Stimulated activated naive B cell treated with anti-CD40 and anti-IgM and Interleukin-4, amounts not matched to agents 10 μg/mL and 1 μg/mL and 100 μg/mL, for 72 hours (primary cell): Measurements from ENCODE around the gene ZNF747.

Experiments
- ATAC-seq, 2 donors: fragments of 150-1000 bp; cut with Tn5 transposase; replicated peaks; 2 replicates each; pipeline ENCODE4 v1.10.0; 2021; ENCODE audit warnings: moderate library complexity in 1 of 2
- DNase-seq: peaks from one replicate; pipeline ENCODE4 v3.0.0; 2021
- H3K27ac Mint-ChIP-seq: one replicate; pipeline ENCODE4 v1.8.0; 2022; ENCODE audit warnings: mild to moderate bottlenecking, mixed read lengths
- H3K27me3 Mint-ChIP-seq, 2 donors: one replicate each; pipeline ENCODE4 v1.8.0; 2022; ENCODE audit warnings: mixed read lengths in 2 of 2
- H3K36me3 Mint-ChIP-seq, 2 donors: one replicate each; pipeline ENCODE4 v1.8.0; 2022; ENCODE audit warnings: mixed read lengths in 2 of 2, mild to moderate bottlenecking in 1 of 2
- H3K4me1 Mint-ChIP-seq, 2 donors: one replicate each; pipeline ENCODE4 v1.8.0; 2022; ENCODE audit warnings: mixed read lengths in 2 of 2, mild to moderate bottlenecking in 1 of 2
- H3K4me3 Mint-ChIP-seq, 2 donors: one replicate each; pipeline ENCODE4 v1.8.0; 2022; ENCODE audit warnings: mild to moderate bottlenecking in 2 of 2, mixed read lengths in 2 of 2, moderate library complexity in 1 of 2
- H3K9me3 Mint-ChIP-seq, 2 donors: one replicate each; pipeline ENCODE4 v1.8.0; 2022; ENCODE audit warnings: mixed read lengths in 2 of 2, mild to moderate bottlenecking in 1 of 2

The ZNF747 gene

GRCh38 chr16:30493941-30494488 lies 40.6 kb downstream of the ZNF747 start:
- Mint-ChIP-seq H3K27me3 (no peaks in the 10 kb centered on the region), H3K36me3 (peaks cover 51 to 57% of the 10 kb centered on the region in 2 donors), H3K4me3 (no peak overlapping the region), H3K4me1 (peaks cover 10 to 12% of the 10 kb centered on the region in 2 donors), H3K27ac (no peak overlapping the region), H3K9me3 (no peaks in the 10 kb centered on the region)
- DNase-seq (no peak), ATAC-seq (no peak)

DNA sequence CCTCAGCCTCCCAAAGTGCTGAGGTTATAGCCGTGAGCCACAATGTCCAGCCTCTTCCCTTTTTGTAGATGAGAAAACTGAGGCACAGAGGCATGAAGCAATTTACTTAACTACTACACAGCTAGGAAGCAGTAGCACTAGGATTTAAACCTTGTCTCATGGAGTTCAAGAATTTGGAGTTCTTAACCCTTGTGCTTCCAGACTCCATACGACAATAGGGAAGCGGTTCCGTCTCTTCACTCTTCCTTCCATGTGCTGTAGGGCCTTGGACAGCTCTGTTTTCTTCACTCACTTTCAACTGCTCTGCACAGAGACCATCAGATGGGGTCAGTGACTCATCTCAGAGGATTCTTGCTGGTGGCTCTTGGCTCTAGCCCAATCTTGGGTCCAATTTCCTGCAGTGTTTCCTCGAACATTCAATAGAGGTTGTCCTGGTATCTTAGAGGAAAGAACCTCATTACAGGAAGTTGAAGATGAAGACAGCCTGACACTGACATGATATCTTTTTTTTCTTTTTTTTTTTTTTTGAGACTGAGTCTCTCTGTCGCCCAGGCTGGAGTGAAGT lies 42.8 kb downstream of the ZNF747 start:
- ATAC-seq, result peak in 1 of 2 donors; percentile 21
- Mint-ChIP-seq H3K27ac (peak overlapping the region; percentile 59), H3K4me1 (peaks cover 15 to 19% of the 10 kb centered on the region in 2 donors), H3K27me3 (no peaks in the 10 kb centered on the region), H3K9me3 (no peaks in the 10 kb centered on the region), H3K4me3 (no peak overlapping the region), H3K36me3 (peaks cover 58% of the 10 kb centered on the region in 2 donors)
- no peak for DNase-seq

DNA sequence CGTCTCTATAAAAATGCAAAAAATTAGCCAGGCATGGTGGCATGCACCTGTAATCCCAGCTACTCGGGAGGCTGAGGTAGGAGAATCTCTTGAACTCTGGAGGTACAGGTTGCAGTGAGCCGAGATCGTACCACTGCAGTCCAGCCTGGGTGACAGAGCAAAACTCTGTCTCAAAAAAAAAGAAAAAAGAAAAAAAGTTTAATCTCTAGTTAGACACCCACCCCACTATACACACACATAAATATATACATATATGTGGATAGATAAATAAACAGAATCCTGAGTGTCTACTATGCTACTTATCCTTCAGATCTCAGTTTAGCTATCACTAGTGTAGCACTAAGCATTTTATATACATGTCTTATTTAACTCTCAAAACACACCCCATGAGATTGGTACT lies 43.4 kb downstream of the ZNF747 start:
- Mint-ChIP-seq H3K27ac (peak overlapping the region; percentile 59), H3K36me3 (peaks cover 60% of the 10 kb centered on the region in 2 donors), H3K4me3 (no peak overlapping the region), H3K4me1 (peaks cover 15 to 21% of the 10 kb centered on the region in 2 donors), H3K27me3 (no peaks in the 10 kb centered on the region), H3K9me3 (no peaks in the 10 kb centered on the region)
- ATAC-seq (no peak), DNase-seq (no peak)

DNA sequence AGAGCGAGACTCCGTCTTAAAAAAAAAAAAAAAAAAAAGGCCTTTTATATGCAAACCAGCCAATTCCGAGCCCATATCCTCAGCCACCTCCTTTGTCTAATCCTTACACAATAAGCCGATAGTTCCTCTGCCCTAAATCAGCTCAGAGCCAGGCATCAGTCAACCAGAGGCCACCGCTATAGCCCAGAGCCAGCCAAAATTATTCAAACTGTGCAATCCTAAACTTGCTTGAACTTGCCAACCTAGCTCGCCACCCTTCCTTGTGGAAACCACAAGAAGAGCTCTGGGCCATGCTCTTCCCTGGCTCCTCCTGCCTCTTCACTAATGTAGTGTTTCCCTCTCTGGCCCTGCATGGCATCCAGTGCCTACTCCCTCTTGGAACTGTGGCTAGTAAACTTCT lies 44.4 kb downstream of the ZNF747 start:
- peaks cover 17 to 26% of the 10 kb centered on the region in 2 donors for H3K4me1 Mint-ChIP-seq
- DNase-seq (no peak), ATAC-seq (no peak)
- H3K9me3 Mint-ChIP-seq, result no peaks in the 10 kb centered on the region
- H3K4me3 Mint-ChIP-seq, result no peak overlapping the region
- H3K27me3 Mint-ChIP-seq, result no peaks in the 10 kb centered on the region
- peaks cover 63 to 64% of the 10 kb centered on the region in 2 donors for H3K36me3 Mint-ChIP-seq
- no peak overlapping the region for H3K27ac Mint-ChIP-seq

DNA sequence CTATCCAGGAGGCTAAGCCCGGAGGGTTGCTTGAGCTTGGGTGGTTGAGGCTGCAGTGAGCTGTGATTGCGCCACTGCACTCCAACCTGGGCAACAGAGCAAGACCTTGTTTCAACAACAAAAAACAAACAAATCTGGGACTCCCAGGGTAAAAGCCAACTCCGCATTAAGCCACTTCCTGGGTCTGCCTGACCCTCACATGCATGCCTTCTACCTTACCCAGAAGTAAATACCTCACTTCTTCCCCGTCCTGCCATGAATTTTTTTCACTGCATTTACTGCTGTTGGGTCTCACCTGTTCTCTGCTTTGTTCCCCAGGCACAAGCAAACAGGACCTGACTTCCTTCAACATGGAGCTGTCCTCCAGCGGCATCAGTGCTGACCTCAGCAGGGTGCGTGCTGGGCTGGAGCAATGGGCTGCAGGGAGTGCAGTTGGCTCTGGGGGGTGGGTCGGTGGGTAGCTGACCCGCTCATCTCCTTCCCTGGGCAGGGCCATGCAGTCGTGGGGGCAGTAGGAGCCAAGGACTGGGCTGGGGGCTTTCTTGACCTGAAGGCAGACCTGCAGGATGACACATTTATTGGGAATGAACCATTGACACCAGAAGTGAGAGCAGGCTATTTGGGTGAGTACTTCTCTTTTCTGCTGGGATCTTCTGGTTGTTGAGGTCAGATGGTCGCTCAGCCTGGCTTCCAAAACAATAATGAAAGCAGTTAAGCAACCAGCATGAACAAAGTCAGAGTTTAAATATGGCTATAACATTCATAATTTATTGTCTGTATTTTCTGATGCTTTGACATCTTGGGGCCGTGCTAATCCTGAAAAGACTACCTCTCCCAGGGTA lies 45.7 kb downstream of the ZNF747 start:
- ATAC-seq, result no peak
- no peaks in the 10 kb centered on the region for H3K9me3 Mint-ChIP-seq
- peak overlapping the region; percentile 31 for H3K27ac Mint-ChIP-seq
- H3K27me3 Mint-ChIP-seq, result no peaks in the 10 kb centered on the region
- peaks cover 59 to 67% of the 10 kb centered on the region in 2 donors for H3K36me3 Mint-ChIP-seq
- H3K4me1 Mint-ChIP-seq, result peaks cover 15 to 20% of the 10 kb centered on the region in 2 donors
- no peak for DNase-seq
- H3K4me3 Mint-ChIP-seq, result no peak overlapping the region

DNA sequence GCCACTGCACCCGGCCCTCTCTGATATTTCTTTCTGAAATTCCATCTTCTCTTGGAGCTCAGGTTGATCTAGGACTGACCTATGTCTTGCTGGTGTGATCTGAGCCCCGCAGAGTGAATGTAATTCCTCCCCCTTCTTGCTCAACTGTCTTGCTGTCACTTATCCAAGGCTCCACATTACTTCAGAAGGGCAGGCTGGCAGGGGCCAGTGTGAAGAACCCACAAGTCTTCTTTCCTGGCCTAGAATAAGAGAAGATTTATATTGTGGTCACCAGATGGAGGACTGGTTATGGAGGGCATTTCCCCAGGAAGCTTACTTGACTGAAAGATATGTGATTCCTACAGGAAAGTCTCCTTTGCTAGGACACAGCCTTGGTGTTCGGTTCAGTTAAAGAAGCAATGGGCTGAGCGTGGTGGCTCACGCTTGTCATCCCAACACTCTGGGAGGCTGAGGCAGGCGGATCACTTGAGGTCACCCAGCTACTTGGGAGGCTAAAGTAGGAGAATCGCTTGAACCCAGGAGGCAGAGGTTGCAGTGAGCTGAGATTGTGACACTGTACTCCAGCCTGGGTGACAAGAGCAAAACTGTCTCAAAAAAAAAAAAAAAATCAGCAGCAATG lies 48.7 kb downstream of the ZNF747 start:
- no peak for DNase-seq
- H3K4me1 Mint-ChIP-seq, result peaks cover 23 to 32% of the 10 kb centered on the region in 2 donors
- no peaks in the 10 kb centered on the region for H3K9me3 Mint-ChIP-seq
- peaks cover 60 to 79% of the 10 kb centered on the region in 2 donors for H3K36me3 Mint-ChIP-seq
- ATAC-seq, result no peak
- H3K4me3 Mint-ChIP-seq, result no peak overlapping the region
- peak overlapping the region; percentile 70 for H3K27ac Mint-ChIP-seq
- no peaks in the 10 kb centered on the region for H3K27me3 Mint-ChIP-seq

- Mint-ChIP-seq H3K9me3 (no peaks in the 10 kb centered on the region), H3K36me3 (peaks cover 61 to 81% of the 10 kb centered on the region in 2 donors), H3K27me3 (no peaks in the 10 kb centered on the region), H3K27ac (no peak overlapping the region), H3K4me3 (no peak overlapping the region), H3K4me1 (peaks cover 26 to 41% of the 10 kb centered on the region in 2 donors)
- DNase-seq, result no peak
- no peak for ATAC-seq
Measured at GRCh38 chr16:30484887-30485286, 49.8 kb downstream of the ZNF747 start.

GRCh38 chr16:30482366-30482765 lies 52.3 kb downstream of the ZNF747 start:
- H3K4me1 Mint-ChIP-seq, result peaks cover 31 to 59% of the 10 kb centered on the region in 2 donors
- no peak overlapping the region for H3K27ac Mint-ChIP-seq
- H3K27me3 Mint-ChIP-seq, result no peaks in the 10 kb centered on the region
- peak overlapping the region in 1 of 2 donors; percentile 14 for H3K4me3 Mint-ChIP-seq
- peaks cover 0 to 3% of the 10 kb centered on the region in 2 donors for H3K9me3 Mint-ChIP-seq
- peaks cover 65 to 78% of the 10 kb centered on the region in 2 donors for H3K36me3 Mint-ChIP-seq
- peak; percentile 36 to 53 for ATAC-seq
- DNase-seq, result no peak

GRCh38 chr16:30481381-30481780 lies 53.3 kb downstream of the ZNF747 start:
- H3K27ac Mint-ChIP-seq, result peak overlapping the region; percentile 9
- peaks cover 33 to 67% of the 10 kb centered on the region in 2 donors for H3K4me1 Mint-ChIP-seq
- H3K4me3 Mint-ChIP-seq, result no peak overlapping the region
- H3K9me3 Mint-ChIP-seq, result peaks cover 0 to 3% of the 10 kb centered on the region in 2 donors
- DNase-seq, result no peak
- H3K27me3 Mint-ChIP-seq, result no peaks in the 10 kb centered on the region
- no peak for ATAC-seq
- H3K36me3 Mint-ChIP-seq, result peaks cover 69 to 82% of the 10 kb centered on the region in 2 donors
